WTC11 (cell line): Measurements from ENCODE around the gene CHST13. TPM values are rescaled to one million over a fixed set of nuclear protein-coding genes. Genes with fewer than 3 reads are reported as not detected.

ENCODE experiments used
- ATAC-seq: fragments of 200-7000 bp; cut with Tn5 transposase; 2 replicates; pipeline ENCODE4 v1.10.0; 2021; ENCODE audit warnings: mild to moderate bottlenecking, moderate library complexity
- CTCF ChIA-PET: fragments of 300-600 bp; sonication (Branson Sonifier 250); formaldehyde crosslinking; loops from one replicate; lab custom pipeline; 2021; ENCODE audit warnings: antibody characterized with exemption; lab: Charles Lee
- POLR2A ChIA-PET: fragments of 350-600 bp; sonication (Branson Sonifier 250); formaldehyde crosslinking; loops from one replicate; lab custom pipeline; 2021; ENCODE audit warnings: antibody characterized with exemption; lab: Charles Lee
- DNase-seq: peaks from one replicate; pipeline ENCODE4 v3.0.0; 2021; ENCODE audit warnings: low spot score
- H3K27ac Mint-ChIP-seq: 2 replicates; pipeline ENCODE4 v1.8.0; 2021; ENCODE audit warnings: mixed read lengths
- H3K27me3 Mint-ChIP-seq: 2 replicates; pipeline ENCODE4 v1.8.0; 2021; ENCODE audit warnings: low read depth, mild to moderate bottlenecking, moderate library complexity, mixed read lengths
- H3K36me3 Mint-ChIP-seq: 2 replicates; pipeline ENCODE4 v1.8.0; 2021; ENCODE audit warnings: mixed read lengths
- H3K4me1 Mint-ChIP-seq: 2 replicates; pipeline ENCODE4 v1.8.0; 2022; ENCODE audit warnings: mixed read lengths
- H3K4me3 Mint-ChIP-seq: 2 replicates; pipeline ENCODE4 v1.8.0; 2021; ENCODE audit warnings: mild to moderate bottlenecking, moderate library complexity, mixed read lengths
- H3K9me3 Mint-ChIP-seq: 2 replicates; pipeline ENCODE4 v1.8.0; 2021; ENCODE audit warnings: mixed read lengths
- AFF4 ChIP-seq: sonication (generic); formaldehyde crosslinking; IDR thresholded peaks from 2 replicates; pipeline ENCODE4 v1.8.1; 2023; ENCODE audit warnings: mild to moderate bottlenecking, missing genetic modification reagents, borderline replicate concordance
- AR ChIP-seq: fragments of 250-450 bp; sonication (Bioruptor Pico); IDR thresholded peaks from 2 replicates; pipeline ENCODE4 v1.9.0; 2021; ENCODE audit warnings: mild to moderate bottlenecking
- ATF3 ChIP-seq: sonication (generic); formaldehyde crosslinking; conservative IDR thresholded peaks from 2 replicates; pipeline ENCODE4 v1.8.1; 2022; ENCODE audit warnings: mild to moderate bottlenecking, missing genetic modification reagents
- CREM ChIP-seq: sonication (generic); formaldehyde crosslinking; IDR thresholded peaks from 2 replicates; pipeline ENCODE4 v1.8.1; 2022; ENCODE audit warnings: mild to moderate bottlenecking, missing genetic modification reagents, moderate library complexity
- ESRRA ChIP-seq: sonication (generic); formaldehyde crosslinking; IDR thresholded peaks from 2 replicates; pipeline ENCODE4 v1.8.1; 2022; ENCODE audit warnings: mild to moderate bottlenecking, missing genetic modification reagents, borderline replicate concordance
- FOXJ3 ChIP-seq: sonication (generic); formaldehyde crosslinking; IDR thresholded peaks from 2 replicates; pipeline ENCODE4 v1.9.0; 2021; ENCODE audit warnings: missing genetic modification reagents, mild to moderate bottlenecking, borderline replicate concordance
- FOXP1 ChIP-seq: sonication (generic); formaldehyde crosslinking; IDR thresholded peaks from 2 replicates; pipeline ENCODE4 v1.8.0; 2022; ENCODE audit warnings: missing genetic modification reagents, mild to moderate bottlenecking, moderate library complexity, borderline replicate concordance
- GTF2I ChIP-seq: fragments of 250-450 bp; sonication (Bioruptor Pico); conservative IDR thresholded peaks from 2 replicates; pipeline ENCODE4 v1.4.0; 2021; ENCODE audit warnings: mild to moderate bottlenecking
- HMGA2 ChIP-seq: fragments of 250-450 bp; sonication (Bioruptor Pico); IDR thresholded peaks from 2 replicates; pipeline ENCODE4 v1.4.0; 2021; ENCODE audit warnings: mild to moderate bottlenecking, moderate library complexity
- MXD4 ChIP-seq: fragments of 250-450 bp; sonication (Bioruptor Pico); IDR thresholded peaks from 2 replicates; pipeline ENCODE4 v1.8.0; 2021; ENCODE audit warnings: mild to moderate bottlenecking, moderate library complexity, borderline replicate concordance
- SMAD4 ChIP-seq: sonication (generic); formaldehyde crosslinking; IDR thresholded peaks from 2 replicates; pipeline ENCODE4 v1.8.0; 2022; ENCODE audit warnings: mild to moderate bottlenecking, missing genetic modification reagents
- SP1 ChIP-seq: sonication (generic); formaldehyde crosslinking; conservative IDR thresholded peaks from 2 replicates; pipeline ENCODE4 v1.8.1; 2022; ENCODE audit warnings: missing genetic modification reagents
- TEAD4 ChIP-seq: sonication (generic); formaldehyde crosslinking; IDR thresholded peaks from 2 replicates; pipeline ENCODE4 v1.8.0; 2022; ENCODE audit warnings: mild to moderate bottlenecking, missing genetic modification reagents
- ZNF671 ChIP-seq: fragments of 250-450 bp; sonication (Bioruptor Pico); IDR thresholded peaks from 2 replicates; pipeline ENCODE4 v1.8.0; 2021; ENCODE audit warnings: mild to moderate bottlenecking
- total RNA-seq: library from RNA; stranded (reverse); gene quantifications from 3 replicates; pipeline ENCODE4 v1.2.3, GENCODE V29; 2021
- TF ChIP-seq, protein P1 (sequence below): sonication (generic); formaldehyde crosslinking; IDR thresholded peaks from 2 replicates; pipeline ENCODE4 v1.8.0; 2022; ENCODE audit warnings: missing genetic modification reagents
- TF ChIP-seq, protein P2 (sequence below): sonication (generic); formaldehyde crosslinking; IDR thresholded peaks from 2 replicates; pipeline ENCODE4 v1.8.1; 2023; ENCODE audit warnings: mild to moderate bottlenecking, missing genetic modification reagents
- TF ChIP-seq, protein P3 (sequence below): sonication (generic); formaldehyde crosslinking; IDR thresholded peaks from 2 replicates; pipeline ENCODE4 v1.8.1; 2022; ENCODE audit warnings: low read depth, mild to moderate bottlenecking, moderate library complexity, missing genetic modification reagents, borderline replicate concordance

Gene CHST13
- total RNA-seq, 1 experiment from 2014 or later: 4.1 TPM

- TF ChIP-seq, protein P1, sequence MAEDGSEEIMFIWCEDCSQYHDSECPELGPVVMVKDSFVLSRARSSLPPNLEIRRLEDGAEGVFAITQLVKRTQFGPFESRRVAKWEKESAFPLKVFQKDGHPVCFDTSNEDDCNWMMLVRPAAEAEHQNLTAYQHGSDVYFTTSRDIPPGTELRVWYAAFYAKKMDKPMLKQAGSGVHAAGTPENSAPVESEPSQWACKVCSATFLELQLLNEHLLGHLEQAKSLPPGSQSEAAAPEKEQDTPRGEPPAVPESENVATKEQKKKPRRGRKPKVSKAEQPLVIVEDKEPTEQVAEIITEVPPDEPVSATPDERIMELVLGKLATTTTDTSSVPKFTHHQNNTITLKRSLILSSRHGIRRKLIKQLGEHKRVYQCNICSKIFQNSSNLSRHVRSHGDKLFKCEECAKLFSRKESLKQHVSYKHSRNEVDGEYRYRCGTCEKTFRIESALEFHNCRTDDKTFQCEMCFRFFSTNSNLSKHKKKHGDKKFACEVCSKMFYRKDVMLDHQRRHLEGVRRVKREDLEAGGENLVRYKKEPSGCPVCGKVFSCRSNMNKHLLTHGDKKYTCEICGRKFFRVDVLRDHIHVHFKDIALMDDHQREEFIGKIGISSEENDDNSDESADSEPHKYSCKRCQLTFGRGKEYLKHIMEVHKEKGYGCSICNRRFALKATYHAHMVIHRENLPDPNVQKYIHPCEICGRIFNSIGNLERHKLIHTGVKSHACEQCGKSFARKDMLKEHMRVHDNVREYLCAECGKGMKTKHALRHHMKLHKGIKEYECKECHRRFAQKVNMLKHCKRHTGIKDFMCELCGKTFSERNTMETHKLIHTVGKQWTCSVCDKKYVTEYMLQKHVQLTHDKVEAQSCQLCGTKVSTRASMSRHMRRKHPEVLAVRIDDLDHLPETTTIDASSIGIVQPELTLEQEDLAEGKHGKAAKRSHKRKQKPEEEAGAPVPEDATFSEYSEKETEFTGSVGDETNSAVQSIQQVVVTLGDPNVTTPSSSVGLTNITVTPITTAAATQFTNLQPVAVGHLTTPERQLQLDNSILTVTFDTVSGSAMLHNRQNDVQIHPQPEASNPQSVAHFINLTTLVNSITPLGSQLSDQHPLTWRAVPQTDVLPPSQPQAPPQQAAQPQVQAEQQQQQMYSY (CRISPR knock-in tag): no peak
- no peak for TF ChIP-seq TEAD4
- no peak for TF ChIP-seq AR (CRISPR knock-in tag)
- TF ChIP-seq CREM: no peak
- TF ChIP-seq, protein P2, sequence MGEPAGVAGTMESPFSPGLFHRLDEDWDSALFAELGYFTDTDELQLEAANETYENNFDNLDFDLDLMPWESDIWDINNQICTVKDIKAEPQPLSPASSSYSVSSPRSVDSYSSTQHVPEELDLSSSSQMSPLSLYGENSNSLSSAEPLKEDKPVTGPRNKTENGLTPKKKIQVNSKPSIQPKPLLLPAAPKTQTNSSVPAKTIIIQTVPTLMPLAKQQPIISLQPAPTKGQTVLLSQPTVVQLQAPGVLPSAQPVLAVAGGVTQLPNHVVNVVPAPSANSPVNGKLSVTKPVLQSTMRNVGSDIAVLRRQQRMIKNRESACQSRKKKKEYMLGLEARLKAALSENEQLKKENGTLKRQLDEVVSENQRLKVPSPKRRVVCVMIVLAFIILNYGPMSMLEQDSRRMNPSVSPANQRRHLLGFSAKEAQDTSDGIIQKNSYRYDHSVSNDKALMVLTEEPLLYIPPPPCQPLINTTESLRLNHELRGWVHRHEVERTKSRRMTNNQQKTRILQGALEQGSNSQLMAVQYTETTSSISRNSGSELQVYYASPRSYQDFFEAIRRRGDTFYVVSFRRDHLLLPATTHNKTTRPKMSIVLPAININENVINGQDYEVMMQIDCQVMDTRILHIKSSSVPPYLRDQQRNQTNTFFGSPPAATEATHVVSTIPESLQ (CRISPR knock-in tag): no peak
Observed at GRCh38 chr3:126501054-126501453, 22.9 kb upstream of the CHST13 start (continued).

DNA sequence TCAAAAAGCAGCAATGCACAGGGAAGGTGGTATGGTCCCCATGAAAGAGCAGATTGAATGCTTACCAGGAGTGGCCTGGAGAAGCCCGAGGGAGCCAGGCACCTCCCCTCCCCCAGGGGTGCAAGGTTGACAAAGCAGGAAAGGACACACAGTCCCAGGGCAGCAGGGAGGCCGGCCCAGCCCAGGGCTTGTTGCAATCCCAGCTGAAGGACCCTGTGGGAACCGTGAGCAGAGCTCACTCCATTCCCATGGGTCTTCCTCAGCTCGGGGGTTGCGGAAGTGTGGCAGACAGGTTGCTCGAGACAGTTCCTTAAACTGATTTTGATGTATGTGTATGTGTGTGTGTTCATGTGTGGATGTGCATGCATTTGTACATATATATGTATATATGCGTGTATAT lies 22.2 kb upstream of the CHST13 start:
- peak; percentile 34 for ATAC-seq
- Mint-ChIP-seq H3K4me3 (no peak overlapping the region), H3K4me1 (peaks cover 15% of the 10 kb centered on the region), H3K9me3 (no peaks in the 10 kb centered on the region), H3K36me3 (no peaks in the 10 kb centered on the region), H3K27me3 (no peaks in the 10 kb centered on the region), H3K27ac (0 out of 2 replicates have a peak overlapping the region, but pooled peaks have one; percentile 30)
- CTCF ChIA-PET: no interaction called here
- POLR2A ChIA-PET: no interaction called here
- no peak for DNase-seq
- no peak for TF ChIP-seq AFF4 (CRISPR knock-in tag)
- no peak for TF ChIP-seq GTF2I (CRISPR knock-in tag)
- no peak for TF ChIP-seq SMAD4
- TF ChIP-seq HMGA2 (CRISPR knock-in tag): no peak

GRCh38 chr3:126502656-126503055 lies 21.3 kb upstream of the CHST13 start:
- no peak for DNase-seq
- Mint-ChIP-seq H3K9me3 (no peaks in the 10 kb centered on the region), H3K27ac (no peak overlapping the region), H3K27me3 (no peaks in the 10 kb centered on the region), H3K4me3 (no peak overlapping the region), H3K4me1 (peaks cover 15% of the 10 kb centered on the region), H3K36me3 (no peaks in the 10 kb centered on the region)
- ChIA-PET POLR2A (no interaction called here), CTCF (no interaction called here)
- ATAC-seq: no peak
- TF ChIP-seq ESRRA (no peak), AR (CRISPR knock-in tag) (no peak), MXD4 (CRISPR knock-in tag) (no peak), FOXJ3 (CRISPR knock-in tag) (no peak), ATF3 (no peak), SMAD4 (no peak), FOXP1 (CRISPR knock-in tag) (no peak), ZNF671 (CRISPR knock-in tag) (no peak), SP1 (CRISPR knock-in tag) (no peak)
- TF ChIP-seq, protein P3, sequence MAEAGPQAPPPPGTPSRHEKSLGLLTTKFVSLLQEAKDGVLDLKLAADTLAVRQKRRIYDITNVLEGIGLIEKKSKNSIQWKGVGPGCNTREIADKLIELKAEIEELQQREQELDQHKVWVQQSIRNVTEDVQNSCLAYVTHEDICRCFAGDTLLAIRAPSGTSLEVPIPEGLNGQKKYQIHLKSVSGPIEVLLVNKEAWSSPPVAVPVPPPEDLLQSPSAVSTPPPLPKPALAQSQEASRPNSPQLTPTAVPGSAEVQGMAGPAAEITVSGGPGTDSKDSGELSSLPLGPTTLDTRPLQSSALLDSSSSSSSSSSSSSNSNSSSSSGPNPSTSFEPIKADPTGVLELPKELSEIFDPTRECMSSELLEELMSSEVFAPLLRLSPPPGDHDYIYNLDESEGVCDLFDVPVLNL (CRISPR knock-in tag): no peak
